Ovary (tissue), 1 donor: ENCODE data around the gene ARL13A.

Experiments used
- EP300 ChIP-seq: sonication (generic); formaldehyde crosslinking; IDR thresholded peaks from one replicate; pipeline ENCODE4 v1.6.1; 2017; ENCODE audit warnings: antibody characterized with exemption
- POLR2A ChIP-seq: fragments of 450-650 bp; IDR thresholded peaks from one replicate; pipeline ENCODE4 v1.6.1; 2017; ENCODE audit warnings: antibody characterized with exemption, mild to moderate bottlenecking, moderate library complexity

DNA sequence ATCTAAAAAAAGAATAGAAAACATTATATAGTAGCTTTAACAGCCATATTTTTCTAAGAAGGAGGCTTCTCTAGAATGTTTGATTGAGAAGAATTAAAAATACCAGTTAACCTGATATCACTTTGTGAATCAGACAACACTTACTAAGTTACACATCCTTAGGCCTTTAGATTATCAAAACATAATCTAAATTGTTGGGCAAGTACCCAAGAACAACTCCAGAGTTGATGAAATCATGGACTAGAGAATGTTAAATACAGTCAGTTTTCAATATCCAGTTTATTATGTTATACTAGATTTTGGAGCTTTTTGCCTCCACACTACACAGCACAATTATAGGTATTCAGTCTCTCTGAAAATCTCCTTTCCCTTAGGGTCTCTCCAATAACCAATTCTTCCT is 39.6 kb downstream of the ARL13A start:
- TF ChIP-seq POLR2A (no peak), EP300 (no peak)
